AG09309 (cell line): ENCODE measurements around the gene LAMTOR3.

Experiments used
- DNase-seq: peaks from one replicate; pipeline ENCODE4 v3.0.0-alpha.2; 2010; ENCODE audit warnings: low read depth
- H3K4me3 ChIP-seq: 2 replicates; pipeline ENCODE4 v1.5.1; 2011; ENCODE audit warnings: mild to moderate bottlenecking, low read depth, low read length, moderate library complexity; ENCODE audit not compliant: control insufficient read depth
- TF ChIP-seq, protein P1 (sequence below): IDR thresholded peaks from 2 replicates; pipeline ENCODE4 v1.5.1; 2011; ENCODE audit warnings: mild to moderate bottlenecking, low read depth, low read length, inconsistent platforms; ENCODE audit not compliant: insufficient read depth, control insufficient read depth; ENCODE audit errors: missing control alignments

The LAMTOR3 gene

DNA sequence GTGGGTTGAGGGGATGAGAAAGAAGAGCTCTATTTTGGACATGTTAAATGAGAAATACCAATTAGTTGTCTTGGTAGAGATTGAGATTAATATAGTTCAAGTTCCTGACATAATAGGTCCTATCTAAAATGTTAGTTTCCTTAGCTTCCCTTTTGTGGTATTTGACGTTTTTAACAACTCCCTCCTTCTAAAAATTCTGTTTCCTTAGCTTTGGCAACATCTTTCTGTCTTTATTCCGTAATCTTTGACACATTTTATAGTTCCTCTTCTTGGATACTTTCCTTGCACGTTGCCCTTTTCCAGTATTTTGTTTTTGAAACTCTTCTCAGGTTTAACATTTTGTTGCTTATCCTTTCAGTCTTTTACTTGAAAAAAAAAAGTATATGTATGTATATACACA is 36.9 kb downstream of the LAMTOR3 start:
- no peak overlapping the region for H3K4me3 ChIP-seq
- no peak for DNase-seq
- TF ChIP-seq, protein P1, sequence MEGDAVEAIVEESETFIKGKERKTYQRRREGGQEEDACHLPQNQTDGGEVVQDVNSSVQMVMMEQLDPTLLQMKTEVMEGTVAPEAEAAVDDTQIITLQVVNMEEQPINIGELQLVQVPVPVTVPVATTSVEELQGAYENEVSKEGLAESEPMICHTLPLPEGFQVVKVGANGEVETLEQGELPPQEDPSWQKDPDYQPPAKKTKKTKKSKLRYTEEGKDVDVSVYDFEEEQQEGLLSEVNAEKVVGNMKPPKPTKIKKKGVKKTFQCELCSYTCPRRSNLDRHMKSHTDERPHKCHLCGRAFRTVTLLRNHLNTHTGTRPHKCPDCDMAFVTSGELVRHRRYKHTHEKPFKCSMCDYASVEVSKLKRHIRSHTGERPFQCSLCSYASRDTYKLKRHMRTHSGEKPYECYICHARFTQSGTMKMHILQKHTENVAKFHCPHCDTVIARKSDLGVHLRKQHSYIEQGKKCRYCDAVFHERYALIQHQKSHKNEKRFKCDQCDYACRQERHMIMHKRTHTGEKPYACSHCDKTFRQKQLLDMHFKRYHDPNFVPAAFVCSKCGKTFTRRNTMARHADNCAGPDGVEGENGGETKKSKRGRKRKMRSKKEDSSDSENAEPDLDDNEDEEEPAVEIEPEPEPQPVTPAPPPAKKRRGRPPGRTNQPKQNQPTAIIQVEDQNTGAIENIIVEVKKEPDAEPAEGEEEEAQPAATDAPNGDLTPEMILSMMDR, result no peak

- TF ChIP-seq, protein P1, result no peak
- peak; percentile 10 for DNase-seq
- H3K4me3 ChIP-seq, result no peak overlapping the region
Observed at GRCh38 chr4:99856166-99856565, 38.1 kb downstream of the LAMTOR3 start.

- DNase-seq, result no peak
- TF ChIP-seq, protein P1, result no peak
- H3K4me3 ChIP-seq, result no peak overlapping the region
Observed at GRCh38 chr4:99855678-99856077, 38.5 kb downstream of the LAMTOR3 start.

- H3K4me3 ChIP-seq, result no peak overlapping the region
- DNase-seq, result no peak
- TF ChIP-seq, protein P1, result no peak
Observed at GRCh38 chr4:99853999-99854398, 40.2 kb downstream of the LAMTOR3 start.

GRCh38 chr4:99853190-99853589 is 41.0 kb downstream of the LAMTOR3 start:
- DNase-seq, result no peak
- TF ChIP-seq, protein P1, result no peak
- no peak overlapping the region for H3K4me3 ChIP-seq

DNA sequence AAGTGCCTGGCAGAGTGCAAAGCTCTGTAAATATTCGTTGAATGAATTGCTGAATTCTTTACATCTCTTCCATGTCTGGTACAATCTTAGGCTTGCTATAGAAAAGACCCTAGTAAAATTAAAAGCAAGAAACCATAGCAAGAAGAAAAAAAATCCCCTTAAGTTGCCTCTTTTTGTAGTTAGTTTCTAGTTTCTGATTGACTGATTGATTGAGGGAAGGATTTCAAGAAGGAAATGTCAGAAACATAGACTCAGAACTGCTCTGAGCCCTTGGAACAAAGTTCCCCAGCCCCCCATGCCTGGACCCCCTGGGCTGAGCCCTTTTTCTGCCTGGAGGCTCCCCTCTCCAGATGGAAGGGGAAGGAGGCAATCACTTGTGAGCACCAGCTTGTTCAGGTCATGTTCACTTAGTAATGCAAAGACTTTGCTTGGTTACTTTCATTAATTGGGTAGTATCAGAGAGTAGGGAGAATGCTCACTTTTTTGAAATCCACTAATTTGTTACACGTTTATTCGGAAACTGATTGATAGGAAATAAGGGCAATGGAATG is 42.0 kb downstream of the LAMTOR3 start:
- TF ChIP-seq, protein P1, result no peak
- DNase-seq, result no peak
- H3K4me3 ChIP-seq, result no peak overlapping the region

DNA sequence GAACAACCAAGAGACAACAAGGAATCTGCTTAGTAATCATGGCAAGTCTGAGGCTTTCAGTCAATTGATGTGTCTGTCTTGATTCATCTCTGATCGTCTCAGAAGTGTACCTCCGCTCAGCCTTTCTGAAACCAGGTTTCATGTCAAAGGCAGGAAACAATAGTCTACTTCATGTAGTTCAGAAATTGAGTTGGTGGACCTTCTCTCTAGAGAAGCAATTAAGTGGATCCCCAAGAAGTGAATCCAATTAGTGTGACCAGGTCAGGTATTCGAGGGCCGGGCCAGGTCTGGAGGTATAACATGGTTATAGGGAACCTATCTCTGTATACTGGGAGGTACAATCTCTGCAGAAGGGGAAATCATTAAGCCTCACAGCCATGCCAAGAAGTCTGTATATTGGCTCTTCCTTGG is 45.6 kb downstream of the LAMTOR3 start:
- H3K4me3 ChIP-seq, result no peak overlapping the region
- TF ChIP-seq, protein P1, result no peak
- no peak for DNase-seq
